WTC11 (cell line): ENCODE data around the gene TIMM22.
A peak's percentile ranks its signal among the peaks of the same experiment; 100 is the strongest.

Experiments
- ELF4 ChIP-seq: sonication (generic); formaldehyde crosslinking; IDR thresholded peaks from 2 replicates; pipeline ENCODE4 v1.8.1; 2022; ENCODE audit warnings: low read depth, mild to moderate bottlenecking, moderate library complexity, missing genetic modification reagents
- FOXP1 ChIP-seq: sonication (generic); formaldehyde crosslinking; IDR thresholded peaks from 2 replicates; pipeline ENCODE4 v1.8.0; 2022; ENCODE audit warnings: missing genetic modification reagents, mild to moderate bottlenecking, moderate library complexity, borderline replicate concordance
- MAX ChIP-seq: sonication (generic); formaldehyde crosslinking; IDR thresholded peaks from 2 replicates; pipeline ENCODE4 v1.8.0; 2022; ENCODE audit warnings: mild to moderate bottlenecking, missing genetic modification reagents
- TP53 ChIP-seq: sonication (generic); formaldehyde crosslinking; IDR thresholded peaks from 2 replicates; pipeline ENCODE4 v1.8.1; 2023; ENCODE audit warnings: mild to moderate bottlenecking, missing genetic modification reagents
- ZNF671 ChIP-seq: fragments of 250-450 bp; sonication (Bioruptor Pico); IDR thresholded peaks from 2 replicates; pipeline ENCODE4 v1.8.0; 2021; ENCODE audit warnings: mild to moderate bottlenecking
- TF ChIP-seq, protein P1 (sequence below): fragments of 200-600 bp; IDR thresholded peaks from 2 replicates; pipeline ENCODE4 v1.8.0; 2022; ENCODE audit warnings: antibody characterized with exemption
- TF ChIP-seq, protein P2 (sequence below): sonication (generic); formaldehyde crosslinking; IDR thresholded peaks from 2 replicates; pipeline ENCODE4 v1.8.0; 2023; ENCODE audit warnings: missing genetic modification reagents, mild to moderate bottlenecking, borderline replicate concordance
- TF ChIP-seq, protein P3 (sequence below): sonication (generic); formaldehyde crosslinking; IDR thresholded peaks from 2 replicates; pipeline ENCODE4 v1.8.0; 2022; ENCODE audit warnings: missing genetic modification reagents
- TF ChIP-seq, protein P4 (sequence below): sonication (generic); formaldehyde crosslinking; IDR thresholded peaks from 2 replicates; pipeline ENCODE4 v1.8.1; 2022; ENCODE audit warnings: mild to moderate bottlenecking, missing genetic modification reagents, moderate library complexity, borderline replicate concordance
- TF ChIP-seq, protein P5 (sequence below): sonication (generic); formaldehyde crosslinking; IDR thresholded peaks from 2 replicates; pipeline ENCODE4 v1.8.0; 2022; ENCODE audit warnings: mild to moderate bottlenecking, missing genetic modification reagents

DNA sequence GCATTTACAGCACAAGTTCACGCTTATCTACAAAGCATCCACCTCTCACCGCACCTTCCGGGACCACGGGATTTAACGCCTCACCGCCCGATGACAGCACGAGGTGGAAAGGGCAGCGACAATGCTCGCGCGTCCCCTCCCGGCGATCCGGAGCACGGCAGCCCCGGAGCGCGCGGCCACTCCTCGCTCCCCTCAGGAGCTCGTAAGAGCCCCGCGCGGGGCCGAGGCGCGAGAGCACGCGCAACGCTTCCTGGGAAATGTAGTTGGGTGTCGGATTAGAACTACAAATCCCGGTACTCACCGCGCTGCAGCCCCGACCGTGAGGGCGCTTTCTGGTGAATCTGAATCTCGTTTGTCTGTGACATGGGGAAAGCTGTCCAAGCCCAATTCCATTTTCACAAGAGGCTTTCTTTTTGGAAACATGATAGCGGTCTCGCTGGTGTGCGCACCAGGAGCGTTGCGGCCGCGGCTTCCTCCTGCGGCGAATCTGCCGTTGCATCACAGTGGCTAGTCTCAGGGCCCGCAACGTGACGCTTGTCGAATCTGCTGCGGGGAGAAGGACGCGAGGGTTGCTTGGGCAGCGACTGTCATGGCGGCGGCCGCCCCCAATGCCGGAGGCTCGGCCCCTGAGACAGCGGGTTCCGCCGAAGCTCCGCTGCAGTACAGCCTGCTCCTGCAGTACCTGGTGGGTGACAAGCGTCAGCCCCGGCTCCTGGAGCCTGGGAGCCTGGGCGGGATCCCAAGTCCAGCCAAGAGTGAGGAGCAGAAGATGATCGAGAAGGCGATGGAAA lies at the start of gene TIMM22:
- peak; percentile 56; the same call in 1 of the 2 replicates for TF ChIP-seq TP53 (CRISPR knock-in tag)
- TF ChIP-seq, protein P1, sequence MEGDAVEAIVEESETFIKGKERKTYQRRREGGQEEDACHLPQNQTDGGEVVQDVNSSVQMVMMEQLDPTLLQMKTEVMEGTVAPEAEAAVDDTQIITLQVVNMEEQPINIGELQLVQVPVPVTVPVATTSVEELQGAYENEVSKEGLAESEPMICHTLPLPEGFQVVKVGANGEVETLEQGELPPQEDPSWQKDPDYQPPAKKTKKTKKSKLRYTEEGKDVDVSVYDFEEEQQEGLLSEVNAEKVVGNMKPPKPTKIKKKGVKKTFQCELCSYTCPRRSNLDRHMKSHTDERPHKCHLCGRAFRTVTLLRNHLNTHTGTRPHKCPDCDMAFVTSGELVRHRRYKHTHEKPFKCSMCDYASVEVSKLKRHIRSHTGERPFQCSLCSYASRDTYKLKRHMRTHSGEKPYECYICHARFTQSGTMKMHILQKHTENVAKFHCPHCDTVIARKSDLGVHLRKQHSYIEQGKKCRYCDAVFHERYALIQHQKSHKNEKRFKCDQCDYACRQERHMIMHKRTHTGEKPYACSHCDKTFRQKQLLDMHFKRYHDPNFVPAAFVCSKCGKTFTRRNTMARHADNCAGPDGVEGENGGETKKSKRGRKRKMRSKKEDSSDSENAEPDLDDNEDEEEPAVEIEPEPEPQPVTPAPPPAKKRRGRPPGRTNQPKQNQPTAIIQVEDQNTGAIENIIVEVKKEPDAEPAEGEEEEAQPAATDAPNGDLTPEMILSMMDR: peak; percentile 79
- TF ChIP-seq FOXP1: no peak; the same call in 1 of the 2 replicates
- TF ChIP-seq ELF4: no peak
- peak; percentile 100 for TF ChIP-seq MAX (CRISPR knock-in tag)
- TF ChIP-seq ZNF671 (CRISPR knock-in tag): no peak
- TF ChIP-seq, protein P2, sequence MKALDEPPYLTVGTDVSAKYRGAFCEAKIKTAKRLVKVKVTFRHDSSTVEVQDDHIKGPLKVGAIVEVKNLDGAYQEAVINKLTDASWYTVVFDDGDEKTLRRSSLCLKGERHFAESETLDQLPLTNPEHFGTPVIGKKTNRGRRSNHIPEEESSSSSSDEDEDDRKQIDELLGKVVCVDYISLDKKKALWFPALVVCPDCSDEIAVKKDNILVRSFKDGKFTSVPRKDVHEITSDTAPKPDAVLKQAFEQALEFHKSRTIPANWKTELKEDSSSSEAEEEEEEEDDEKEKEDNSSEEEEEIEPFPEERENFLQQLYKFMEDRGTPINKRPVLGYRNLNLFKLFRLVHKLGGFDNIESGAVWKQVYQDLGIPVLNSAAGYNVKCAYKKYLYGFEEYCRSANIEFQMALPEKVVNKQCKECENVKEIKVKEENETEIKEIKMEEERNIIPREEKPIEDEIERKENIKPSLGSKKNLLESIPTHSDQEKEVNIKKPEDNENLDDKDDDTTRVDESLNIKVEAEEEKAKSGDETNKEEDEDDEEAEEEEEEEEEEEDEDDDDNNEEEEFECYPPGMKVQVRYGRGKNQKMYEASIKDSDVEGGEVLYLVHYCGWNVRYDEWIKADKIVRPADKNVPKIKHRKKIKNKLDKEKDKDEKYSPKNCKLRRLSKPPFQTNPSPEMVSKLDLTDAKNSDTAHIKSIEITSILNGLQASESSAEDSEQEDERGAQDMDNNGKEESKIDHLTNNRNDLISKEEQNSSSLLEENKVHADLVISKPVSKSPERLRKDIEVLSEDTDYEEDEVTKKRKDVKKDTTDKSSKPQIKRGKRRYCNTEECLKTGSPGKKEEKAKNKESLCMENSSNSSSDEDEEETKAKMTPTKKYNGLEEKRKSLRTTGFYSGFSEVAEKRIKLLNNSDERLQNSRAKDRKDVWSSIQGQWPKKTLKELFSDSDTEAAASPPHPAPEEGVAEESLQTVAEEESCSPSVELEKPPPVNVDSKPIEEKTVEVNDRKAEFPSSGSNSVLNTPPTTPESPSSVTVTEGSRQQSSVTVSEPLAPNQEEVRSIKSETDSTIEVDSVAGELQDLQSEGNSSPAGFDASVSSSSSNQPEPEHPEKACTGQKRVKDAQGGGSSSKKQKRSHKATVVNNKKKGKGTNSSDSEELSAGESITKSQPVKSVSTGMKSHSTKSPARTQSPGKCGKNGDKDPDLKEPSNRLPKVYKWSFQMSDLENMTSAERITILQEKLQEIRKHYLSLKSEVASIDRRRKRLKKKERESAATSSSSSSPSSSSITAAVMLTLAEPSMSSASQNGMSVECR (CRISPR knock-in tag): peak; percentile 26; the same call in 1 of the 2 replicates
- TF ChIP-seq, protein P3, sequence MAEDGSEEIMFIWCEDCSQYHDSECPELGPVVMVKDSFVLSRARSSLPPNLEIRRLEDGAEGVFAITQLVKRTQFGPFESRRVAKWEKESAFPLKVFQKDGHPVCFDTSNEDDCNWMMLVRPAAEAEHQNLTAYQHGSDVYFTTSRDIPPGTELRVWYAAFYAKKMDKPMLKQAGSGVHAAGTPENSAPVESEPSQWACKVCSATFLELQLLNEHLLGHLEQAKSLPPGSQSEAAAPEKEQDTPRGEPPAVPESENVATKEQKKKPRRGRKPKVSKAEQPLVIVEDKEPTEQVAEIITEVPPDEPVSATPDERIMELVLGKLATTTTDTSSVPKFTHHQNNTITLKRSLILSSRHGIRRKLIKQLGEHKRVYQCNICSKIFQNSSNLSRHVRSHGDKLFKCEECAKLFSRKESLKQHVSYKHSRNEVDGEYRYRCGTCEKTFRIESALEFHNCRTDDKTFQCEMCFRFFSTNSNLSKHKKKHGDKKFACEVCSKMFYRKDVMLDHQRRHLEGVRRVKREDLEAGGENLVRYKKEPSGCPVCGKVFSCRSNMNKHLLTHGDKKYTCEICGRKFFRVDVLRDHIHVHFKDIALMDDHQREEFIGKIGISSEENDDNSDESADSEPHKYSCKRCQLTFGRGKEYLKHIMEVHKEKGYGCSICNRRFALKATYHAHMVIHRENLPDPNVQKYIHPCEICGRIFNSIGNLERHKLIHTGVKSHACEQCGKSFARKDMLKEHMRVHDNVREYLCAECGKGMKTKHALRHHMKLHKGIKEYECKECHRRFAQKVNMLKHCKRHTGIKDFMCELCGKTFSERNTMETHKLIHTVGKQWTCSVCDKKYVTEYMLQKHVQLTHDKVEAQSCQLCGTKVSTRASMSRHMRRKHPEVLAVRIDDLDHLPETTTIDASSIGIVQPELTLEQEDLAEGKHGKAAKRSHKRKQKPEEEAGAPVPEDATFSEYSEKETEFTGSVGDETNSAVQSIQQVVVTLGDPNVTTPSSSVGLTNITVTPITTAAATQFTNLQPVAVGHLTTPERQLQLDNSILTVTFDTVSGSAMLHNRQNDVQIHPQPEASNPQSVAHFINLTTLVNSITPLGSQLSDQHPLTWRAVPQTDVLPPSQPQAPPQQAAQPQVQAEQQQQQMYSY (CRISPR knock-in tag): no peak
- TF ChIP-seq, protein P4, sequence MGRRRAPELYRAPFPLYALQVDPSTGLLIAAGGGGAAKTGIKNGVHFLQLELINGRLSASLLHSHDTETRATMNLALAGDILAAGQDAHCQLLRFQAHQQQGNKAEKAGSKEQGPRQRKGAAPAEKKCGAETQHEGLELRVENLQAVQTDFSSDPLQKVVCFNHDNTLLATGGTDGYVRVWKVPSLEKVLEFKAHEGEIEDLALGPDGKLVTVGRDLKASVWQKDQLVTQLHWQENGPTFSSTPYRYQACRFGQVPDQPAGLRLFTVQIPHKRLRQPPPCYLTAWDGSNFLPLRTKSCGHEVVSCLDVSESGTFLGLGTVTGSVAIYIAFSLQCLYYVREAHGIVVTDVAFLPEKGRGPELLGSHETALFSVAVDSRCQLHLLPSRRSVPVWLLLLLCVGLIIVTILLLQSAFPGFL: no peak
- TF ChIP-seq, protein P5, sequence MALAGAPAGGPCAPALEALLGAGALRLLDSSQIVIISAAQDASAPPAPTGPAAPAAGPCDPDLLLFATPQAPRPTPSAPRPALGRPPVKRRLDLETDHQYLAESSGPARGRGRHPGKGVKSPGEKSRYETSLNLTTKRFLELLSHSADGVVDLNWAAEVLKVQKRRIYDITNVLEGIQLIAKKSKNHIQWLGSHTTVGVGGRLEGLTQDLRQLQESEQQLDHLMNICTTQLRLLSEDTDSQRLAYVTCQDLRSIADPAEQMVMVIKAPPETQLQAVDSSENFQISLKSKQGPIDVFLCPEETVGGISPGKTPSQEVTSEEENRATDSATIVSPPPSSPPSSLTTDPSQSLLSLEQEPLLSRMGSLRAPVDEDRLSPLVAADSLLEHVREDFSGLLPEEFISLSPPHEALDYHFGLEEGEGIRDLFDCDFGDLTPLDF (CRISPR knock-in tag): 0 out of 2 replicates have a peak, but pooled peaks have one; percentile 80
